IPS-18c (cell line): ENCODE data around the gene TBC1D3.
"Not testable (repeated sequence)": the region's sequence is repeated elsewhere in the genome, so short reads cannot be mapped to it uniquely, and the experiment has no call there.

Source experiments
- H3K4me3 ChIP-seq: 2 replicates; pipeline ENCODE4 v1.7.0; 2013; ENCODE audit warnings: low read depth, mild to moderate bottlenecking, low read length, moderate library complexity; ENCODE audit not compliant: insufficient read depth
- H3K9me3 ChIP-seq: one replicate; pipeline ENCODE4 v1.6.1; 2013; ENCODE audit warnings: mild to moderate bottlenecking, low read length, moderate library complexity; ENCODE audit not compliant: control insufficient read depth, insufficient read depth

Gene TBC1D3

DNA sequence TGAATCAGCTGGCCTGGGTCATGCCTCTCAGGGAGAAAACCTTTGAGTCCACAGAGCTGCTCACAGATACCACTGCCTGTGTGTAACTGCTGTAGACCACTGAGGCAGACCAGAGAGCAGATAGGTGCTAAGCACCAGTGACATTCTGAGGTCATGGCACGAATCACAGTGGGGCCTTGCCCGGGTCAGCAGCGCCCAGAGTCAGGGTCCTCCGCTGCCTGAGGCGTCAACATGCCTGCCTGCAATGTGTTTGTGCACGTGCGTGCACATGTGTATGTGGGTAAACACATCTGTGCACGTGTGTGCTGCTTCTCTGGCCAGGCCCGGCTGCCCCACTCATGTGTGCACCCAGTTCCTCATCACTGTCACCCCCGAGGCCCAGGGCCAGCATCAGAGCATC, at the start of gene TBC1D3:
Gene TBC1D3, minus strand, starts transcription at position 101 of the 400 bp plus-strand sequence. CDS start 1,526 bp downstream, outside the sequence.
- H3K4me3 ChIP-seq, H3K9me3 ChIP-seq: not testable (repeated sequence)

DNA sequence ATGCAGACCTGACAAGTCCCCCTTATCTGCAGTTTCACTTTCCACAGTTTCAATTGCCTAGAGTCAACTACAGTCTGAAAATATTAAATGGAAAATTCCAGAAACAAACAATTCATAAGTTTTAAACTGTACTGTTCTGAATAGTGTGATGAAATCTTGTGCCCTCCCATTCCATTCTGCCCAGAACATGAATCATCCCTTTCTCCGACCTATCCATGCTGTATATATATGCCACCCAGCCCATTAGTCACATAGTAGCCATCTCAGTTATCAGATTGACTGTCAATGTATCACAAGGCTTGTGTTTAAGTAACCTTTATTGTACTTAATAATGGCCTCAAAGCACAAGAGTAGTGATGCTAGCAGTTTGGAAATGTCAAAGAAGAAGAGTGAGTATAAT, 40.4 kb upstream of the TBC1D3 start:
- H3K9me3 ChIP-seq, H3K4me3 ChIP-seq: not testable (repeated sequence)

DNA sequence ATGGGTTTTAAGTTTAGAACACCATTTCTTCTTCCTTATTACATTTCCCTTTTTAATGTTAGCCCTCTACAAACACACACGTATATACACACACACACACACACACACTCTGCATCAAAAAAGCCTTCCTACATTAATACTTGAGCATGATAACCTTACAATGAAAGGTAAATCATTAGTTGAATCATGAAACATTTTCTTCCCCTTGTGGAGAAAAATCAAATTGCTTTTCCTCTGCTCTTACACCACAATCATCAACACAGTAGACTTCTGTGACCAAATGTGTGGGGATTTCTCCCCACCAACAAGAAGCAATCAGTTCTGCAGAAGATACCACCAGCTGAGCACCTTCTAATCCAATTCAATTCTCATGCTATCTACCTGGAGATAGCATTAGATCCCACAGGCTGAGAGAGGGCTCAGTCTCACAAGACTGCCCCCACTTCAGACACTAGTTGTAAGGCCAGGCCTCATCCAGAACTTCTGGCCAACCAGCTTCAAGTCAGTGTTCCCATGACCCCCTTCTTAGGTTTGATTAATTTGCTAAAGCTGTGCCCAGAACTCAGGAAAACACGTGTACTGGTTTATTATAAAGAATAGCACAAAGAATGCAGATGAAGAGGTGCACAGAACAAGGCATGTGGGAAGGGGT, 33.6 kb upstream of the TBC1D3 start:
- not testable (repeated sequence) for H3K9me3 ChIP-seq, H3K4me3 ChIP-seq

DNA sequence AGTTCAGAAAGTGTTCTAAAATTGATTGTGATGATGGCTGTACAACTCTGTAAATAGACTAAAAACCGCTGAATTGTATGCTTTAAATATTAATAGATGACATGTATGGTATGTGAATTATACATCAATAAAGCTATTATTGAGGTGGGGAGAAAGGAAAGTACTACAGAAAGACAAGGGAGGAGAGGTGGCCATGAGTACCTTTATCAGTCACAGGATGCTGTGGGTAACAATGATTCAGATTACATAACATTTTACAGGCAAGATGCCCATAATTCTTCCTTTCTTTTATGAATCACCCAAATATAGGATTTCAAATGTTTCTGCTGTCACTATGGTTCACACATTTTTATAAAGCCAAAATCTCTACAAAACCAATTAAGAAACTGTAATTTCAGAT, 28.5 kb upstream of the TBC1D3 start:
- not testable (repeated sequence) for H3K9me3 ChIP-seq, H3K4me3 ChIP-seq

DNA sequence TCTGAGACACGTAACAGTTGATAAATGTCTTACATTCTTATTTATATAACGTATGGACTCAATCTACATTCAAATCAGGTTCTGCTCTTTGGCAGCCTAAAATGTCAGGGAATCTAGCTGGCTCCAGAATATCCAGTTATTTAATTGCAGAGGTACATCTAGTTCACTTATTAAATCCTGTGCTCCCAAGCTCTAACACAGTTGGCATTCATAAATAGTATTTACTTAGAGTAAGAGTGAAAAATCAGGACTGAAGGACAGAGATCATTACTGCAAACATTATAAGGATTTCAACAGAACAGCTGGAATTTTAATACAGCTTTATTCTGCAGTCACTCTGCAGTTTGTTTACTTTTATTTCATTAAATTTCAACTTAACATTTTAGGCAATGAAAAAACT, 7.9 kb upstream of the TBC1D3 start:
- not testable (repeated sequence) for H3K9me3 ChIP-seq, H3K4me3 ChIP-seq

DNA sequence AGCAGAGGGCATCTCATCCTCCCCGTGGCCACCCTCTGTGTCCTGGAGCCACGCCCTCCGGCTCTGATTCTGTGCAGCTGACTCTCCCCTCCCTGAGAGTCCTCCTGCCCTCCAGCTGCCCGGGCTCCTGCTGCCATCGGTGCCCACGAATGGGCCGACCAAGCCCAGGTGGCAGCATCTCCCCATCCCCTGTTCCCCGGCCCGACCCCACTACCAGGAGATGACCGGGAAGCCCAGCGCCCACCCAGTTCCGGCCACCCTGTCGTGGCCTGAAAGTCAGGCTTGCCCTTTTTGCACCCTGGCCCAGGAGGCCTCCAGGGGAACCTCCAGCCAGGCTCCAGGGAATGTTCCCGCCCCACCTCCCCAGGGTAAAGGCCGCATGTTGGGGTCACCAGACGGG, 57.5 kb downstream of the TBC1D3 start:
- not testable (repeated sequence) for H3K9me3 ChIP-seq, H3K4me3 ChIP-seq
